ENCODE measurements around the gene PRPF19. TPM values are rescaled to one million over a fixed set of nuclear protein-coding genes. Genes with fewer than 3 reads are reported as not detected.

Gene PRPF19
- total RNA-seq, 1 donor from 2014 or later: 143 TPM

DNA sequence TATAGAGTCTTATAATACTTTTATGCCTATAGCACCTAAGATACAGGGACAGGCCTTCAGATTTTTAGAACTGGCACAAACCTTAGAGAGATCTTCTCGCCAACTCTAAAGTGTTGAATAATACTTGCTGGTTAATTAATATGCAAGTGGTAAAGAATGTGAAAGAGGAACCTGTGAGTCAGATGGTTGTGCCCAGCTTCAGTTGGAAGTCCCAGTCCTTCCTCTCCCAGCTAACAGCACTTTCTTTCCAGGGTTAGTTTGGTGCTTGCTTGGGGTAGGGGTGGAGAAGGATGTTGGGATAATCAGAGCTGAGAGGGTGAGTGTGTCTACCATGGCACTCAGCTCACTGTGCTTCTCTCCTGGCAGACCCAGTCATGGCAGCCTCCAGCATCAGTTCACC, 12.9 kb upstream of the PRPF19 start:
- Mint-ChIP-seq H3K36me3 (ENCODE audit: low read depth) (peaks cover 65% of the 10 kb centered on the region), H3K4me1 (peaks cover 62% of the 10 kb centered on the region), H3K27ac (peak overlapping the region; percentile 82), H3K9me3 (no peaks in the 10 kb centered on the region), H3K27me3 (no peaks in the 10 kb centered on the region), H3K4me3 (peak overlapping the region; percentile 60)
- ChIA-PET CTCF (interaction anchor here (1.5 kb wide), 1 partner anchor 50 kb away, joined by 6 read pairs; no protein-coding TSS in a partner anchor), POLR2A (interaction anchor here (0.6 to 9.3 kb wide), 8 partner anchors 13 to 1832 kb away, joined by 3 to 191 read pairs (median 4); partner anchors contain the start of genes CD6 and SLC15A3)
- peak; percentile 16 for ATAC-seq (ENCODE audit: low read depth)
- intact Hi-C loops (cut with micrococcal nuclease): loop anchor here (1.0 to 5.0 kb wide), 2 partner anchors 13 to 103 kb away; no protein-coding TSS in a partner anchor
- no peak for DNase-seq
- TF ChIP-seq CTCF (IDR thresholded peaks at IDR 0.05): no peak

DNA sequence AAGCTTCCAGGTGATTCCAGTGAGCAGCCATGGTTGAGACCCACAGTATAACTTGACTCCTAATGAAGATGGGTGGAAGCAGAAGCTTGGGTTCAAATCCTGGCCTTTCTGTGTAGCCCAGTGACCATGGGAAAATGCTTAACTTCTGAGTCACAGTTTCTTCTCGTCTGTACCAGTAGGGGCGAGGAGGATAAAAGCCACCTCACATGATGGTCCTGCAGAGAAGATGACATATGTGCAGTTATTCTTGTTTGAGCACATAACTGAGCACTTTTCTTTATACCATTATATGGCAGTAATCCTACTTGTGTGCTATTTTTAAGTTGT, 12.5 kb upstream of the PRPF19 start:
- intact Hi-C loops (cut with micrococcal nuclease): loop anchor here (1.0 to 5.0 kb wide), 2 partner anchors 13 to 103 kb away; no protein-coding TSS in a partner anchor
- TF ChIP-seq CTCF (IDR thresholded peaks at IDR 0.05): no peak
- peak overlapping the region; percentile 60 for H3K4me3 Mint-ChIP-seq

DNA sequence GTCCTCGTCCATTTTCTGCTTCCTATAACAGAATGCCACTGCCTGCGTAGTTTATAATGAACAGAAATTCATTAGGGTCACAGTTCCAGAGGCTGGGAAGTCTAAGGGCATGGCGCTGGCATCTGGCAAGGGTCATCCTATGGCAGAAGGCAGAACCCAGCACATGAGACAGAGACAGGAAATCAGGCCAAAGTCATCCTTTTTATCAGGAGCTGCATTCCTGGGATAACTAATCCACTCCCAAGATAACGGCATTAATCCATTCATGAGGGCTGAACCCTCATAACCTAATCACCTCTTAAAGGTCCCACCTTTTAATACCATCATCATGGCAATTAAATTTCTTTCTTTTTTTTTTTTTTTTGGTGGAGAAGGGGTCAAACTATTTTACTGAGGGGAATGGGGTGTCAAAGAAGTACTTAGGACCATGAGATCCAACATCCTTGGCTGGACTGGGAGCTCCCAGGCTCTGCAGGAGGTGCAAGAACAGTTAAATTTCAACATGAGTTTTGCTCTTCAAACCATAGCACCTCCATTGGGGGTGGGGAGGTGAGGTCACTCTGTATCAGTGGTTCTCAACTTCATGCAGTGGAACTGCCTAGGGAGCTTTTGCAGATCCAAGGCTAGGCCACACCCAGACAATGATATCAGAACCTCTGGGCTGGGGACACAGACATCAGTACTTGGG, 12.0 kb upstream of the PRPF19 start:
- Mint-ChIP-seq H3K36me3 (ENCODE audit: low read depth) (peaks cover 67% of the 10 kb centered on the region), H3K4me1 (peaks cover 63% of the 10 kb centered on the region), H3K27me3 (no peaks in the 10 kb centered on the region), H3K4me3 (no peak overlapping the region), H3K9me3 (no peaks in the 10 kb centered on the region), H3K27ac (peak overlapping the region; percentile 46)
- intact Hi-C loops (cut with micrococcal nuclease): loop anchor here (5.0 kb wide), 1 partner anchor 104 kb away; no protein-coding TSS in a partner anchor
- ChIA-PET CTCF (interaction anchor here (1.2 kb wide), 1 partner anchor 211 kb away, joined by 4 read pairs; no protein-coding TSS in a partner anchor), POLR2A (interaction anchor here (0.7 to 9.3 kb wide), 6 partner anchors 14 to 139 kb away, joined by 3 to 191 read pairs (median 4); partner anchors contain the start of genes CD6 and SLC15A3)
- ATAC-seq (ENCODE audit: low read depth) (no peak), DNase-seq (no peak)
- TF ChIP-seq CTCF (IDR thresholded peaks at IDR 0.05): no peak

More for the DNA sequence above, 12.5 kb upstream of the PRPF19 start:
- POLR2A ChIA-PET: interaction anchor here (0.7 to 9.3 kb wide), 7 partner anchors 13 to 139 kb away, joined by 3 to 191 read pairs (median 3); partner anchors contain the start of genes CD6 and SLC15A3
- CTCF ChIA-PET: interaction anchor here (1.5 kb wide), 1 partner anchor 51 kb away, joined by 6 read pairs; no protein-coding TSS in a partner anchor
- no peak for ATAC-seq (ENCODE audit: low read depth)
- Mint-ChIP-seq H3K27ac (peak overlapping the region; percentile 82), H3K9me3 (no peaks in the 10 kb centered on the region), H3K4me1 (peaks cover 61% of the 10 kb centered on the region), H3K27me3 (no peaks in the 10 kb centered on the region), H3K36me3 (ENCODE audit: low read depth) (peaks cover 67% of the 10 kb centered on the region)
- no peak for DNase-seq

- ChIA-PET POLR2A (interaction anchor here (0.6 to 9.3 kb wide), 3 partner anchors 15 to 153 kb away, joined by 8 to 191 read pairs (median 102); partner anchors contain the start of gene SLC15A3), CTCF (interaction anchor here (0.8 to 1.2 kb wide), 3 partner anchors 21 to 212 kb away, joined by 3 to 4 read pairs (median 3); no protein-coding TSS in a partner anchor)
- intact Hi-C loops (cut with micrococcal nuclease): loop anchor here (5.0 kb wide), 1 partner anchor 105 kb away; no protein-coding TSS in a partner anchor
- Mint-ChIP-seq H3K4me3 (peak overlapping the region; percentile 24), H3K9me3 (no peaks in the 10 kb centered on the region), H3K36me3 (ENCODE audit: low read depth) (peaks cover 55% of the 10 kb centered on the region), H3K4me1 (peaks cover 70% of the 10 kb centered on the region), H3K27ac (peak overlapping the region; percentile 22), H3K27me3 (no peaks in the 10 kb centered on the region)
- ATAC-seq (ENCODE audit: low read depth) (no peak), DNase-seq (no peak)
- TF ChIP-seq CTCF (IDR thresholded peaks at IDR 0.05): no peak
These were observed 10.9 kb upstream of the PRPF19 start for GRCh38 chr11:60917267-60917666.
